Neural cell (in vitro differentiated cells): ENCODE data around the gene RCSD1. TPM values are rescaled to one million over a fixed set of nuclear protein-coding genes. Genes with fewer than 3 reads are reported as not detected.

ENCODE experiments used
- H2AFZ ChIP-seq: fragments of 200-600, 300-800 bp; sonication (generic), shearing (Covaris generic); 2 replicates; pipeline ENCODE4 v1.6.0; 2014; ENCODE audit warnings: low read depth, mild to moderate bottlenecking, antibody characterized with exemption, low read length, moderate library complexity
- H3F3A ChIP-seq: fragments of 200-600 bp; shearing (Covaris generic); 2 replicates; pipeline ENCODE4 v1.6.1; 2016; ENCODE audit warnings: mild to moderate bottlenecking, moderate library complexity, mixed read lengths, antibody characterized with exemption, low read length; ENCODE audit not compliant: insufficient read depth, poor library complexity, severe bottlenecking
- H3K27ac ChIP-seq: fragments of 200-600, 300-800 bp; sonication (generic), shearing (Covaris generic); 2 replicates; pipeline ENCODE4 v1.5.1; 2014; ENCODE audit warnings: mild to moderate bottlenecking, low read length, moderate library complexity
- H3K27me3 ChIP-seq: fragments of 300-800, 200-600 bp; sonication (generic), shearing (Covaris generic); 2 replicates; pipeline ENCODE4 v1.6.0; 2014; ENCODE audit warnings: mild to moderate bottlenecking, low read depth, low read length, moderate library complexity; ENCODE audit not compliant: insufficient read depth
- H3K36me3 ChIP-seq: fragments of 300-800, 200-600 bp; sonication (generic), shearing (Covaris generic); 2 replicates; pipeline ENCODE4 v1.5.1; 2014; ENCODE audit warnings: mild to moderate bottlenecking, antibody characterized with exemption, low read length, moderate library complexity; ENCODE audit not compliant: insufficient read depth
- H3K4me2 ChIP-seq: fragments of 300-800, 200-600 bp; sonication (generic), shearing (Covaris generic); 2 replicates; pipeline ENCODE4 v1.6.0; 2014; ENCODE audit warnings: mild to moderate bottlenecking, low read length
- H3K4me3 ChIP-seq: fragments of 300-800, 200-600 bp; sonication (generic), shearing (Covaris generic); 2 replicates; pipeline ENCODE4 v1.5.1; 2014; ENCODE audit warnings: mild to moderate bottlenecking, low read length, moderate library complexity
- H3K79me2 ChIP-seq: fragments of 200-600 bp; shearing (Covaris generic); replicated peaks from 2 replicates; pipeline ENCODE4 v1.6.0; 2014; ENCODE audit warnings: mild to moderate bottlenecking, low read length, moderate library complexity; ENCODE audit not compliant: insufficient read depth
- H3K9ac ChIP-seq: fragments of 300-800, 200-600 bp; sonication (generic), shearing (Covaris generic); 2 replicates; pipeline ENCODE4 v1.6.1; 2016; ENCODE audit warnings: mild to moderate bottlenecking, low read length, mixed read lengths
- H3K9me2 ChIP-seq: fragments of 200-600 bp; shearing (Covaris generic); 2 replicates; pipeline ENCODE4 v1.6.1; 2016; ENCODE audit warnings: mild to moderate bottlenecking, low read length, mixed read lengths; ENCODE audit not compliant: insufficient read depth
- H3K9me3 ChIP-seq: fragments of 200-600, 300-800 bp; sonication (generic), shearing (Covaris generic); 2 replicates; pipeline ENCODE4 v1.6.1; 2016; ENCODE audit warnings: mild to moderate bottlenecking, mixed run types, low read length, moderate library complexity, mixed read lengths
- H4K20me1 ChIP-seq: fragments of 200-600 bp; shearing (Covaris generic); 2 replicates; pipeline ENCODE4 v1.6.1; 2016; ENCODE audit warnings: mild to moderate bottlenecking, mixed run types; ENCODE audit not compliant: insufficient read depth
- CTCF ChIP-seq: fragments of 450-650 bp; IDR thresholded peaks from 2 replicates; pipeline ENCODE4 v1.5.1; 2014; ENCODE audit warnings: antibody characterized with exemption, mild to moderate bottlenecking, moderate library complexity; ENCODE audit not compliant: poor library complexity, severe bottlenecking
- EP300 ChIP-seq: fragments of 450-650 bp; conservative IDR thresholded peaks from 2 replicates; pipeline ENCODE4 v1.6.1; 2014; ENCODE audit warnings: antibody characterized with exemption, mild to moderate bottlenecking, moderate library complexity; ENCODE audit not compliant: poor library complexity, severe bottlenecking
- EZH2 ChIP-seq: fragments of 200-600, 300-800 bp; shearing (Covaris generic), sonication (generic); IDR thresholded peaks from 2 replicates; pipeline ENCODE4 v1.6.1; 2014; ENCODE audit warnings: antibody characterized with exemption, low read length, borderline replicate concordance, mild to moderate bottlenecking; ENCODE audit not compliant: insufficient read depth, poor library complexity, severe bottlenecking
- MXI1 ChIP-seq: fragments of 450-650 bp; conservative IDR thresholded peaks from 2 replicates; pipeline ENCODE4 v1.6.1; 2014; ENCODE audit warnings: antibody characterized with exemption, mild to moderate bottlenecking; ENCODE audit not compliant: poor library complexity, severe bottlenecking
- POLR2AphosphoS5 ChIP-seq: IDR thresholded peaks from 2 replicates; pipeline ENCODE4 v1.6.1; 2012
- RAD21 ChIP-seq: fragments of 450-650 bp; conservative IDR thresholded peaks from 2 replicates; pipeline ENCODE4 v1.6.1; 2014; ENCODE audit warnings: antibody characterized with exemption, mild to moderate bottlenecking, moderate library complexity
- SMC3 ChIP-seq: fragments of 450-650 bp; conservative IDR thresholded peaks from 2 replicates; pipeline ENCODE4 v1.6.1; 2014; ENCODE audit warnings: antibody characterized with exemption, mild to moderate bottlenecking, moderate library complexity; ENCODE audit not compliant: poor library complexity
- TAF1 ChIP-seq: IDR thresholded peaks from 2 replicates; pipeline ENCODE4 v1.6.1; 2012; ENCODE audit warnings: low read depth
- polyA plus RNA-seq: library from polyadenylated mRNA; depleted of rRNA; stranded (reverse); fragments of >200 nt; gene quantifications from 2 replicates; pipeline ENCODE4 v1.2.3, GENCODE V29; 2014
- TF ChIP-seq, protein P1 (sequence below): IDR thresholded peaks from 2 replicates; pipeline ENCODE4 v1.6.1; 2012; ENCODE audit warnings: borderline replicate concordance

The RCSD1 gene
- polyA plus RNA-seq, 1 donor from 2014 or later = not detected

- H3K27me3 ChIP-seq = no peaks in the 10 kb centered on the region
- no peak overlapping the region for H2AFZ ChIP-seq
- no peaks in the 10 kb centered on the region for H3K9me3 ChIP-seq
- H4K20me1 ChIP-seq = no peaks in the 10 kb centered on the region
- TF ChIP-seq CTCF (no peak), EZH2 (no peak), TAF1 (no peak), RAD21 (no peak), MXI1 (no peak), SMC3 (no peak), EP300 (no peak), POLR2AphosphoS5 (no peak)
- TF ChIP-seq, protein P1, sequence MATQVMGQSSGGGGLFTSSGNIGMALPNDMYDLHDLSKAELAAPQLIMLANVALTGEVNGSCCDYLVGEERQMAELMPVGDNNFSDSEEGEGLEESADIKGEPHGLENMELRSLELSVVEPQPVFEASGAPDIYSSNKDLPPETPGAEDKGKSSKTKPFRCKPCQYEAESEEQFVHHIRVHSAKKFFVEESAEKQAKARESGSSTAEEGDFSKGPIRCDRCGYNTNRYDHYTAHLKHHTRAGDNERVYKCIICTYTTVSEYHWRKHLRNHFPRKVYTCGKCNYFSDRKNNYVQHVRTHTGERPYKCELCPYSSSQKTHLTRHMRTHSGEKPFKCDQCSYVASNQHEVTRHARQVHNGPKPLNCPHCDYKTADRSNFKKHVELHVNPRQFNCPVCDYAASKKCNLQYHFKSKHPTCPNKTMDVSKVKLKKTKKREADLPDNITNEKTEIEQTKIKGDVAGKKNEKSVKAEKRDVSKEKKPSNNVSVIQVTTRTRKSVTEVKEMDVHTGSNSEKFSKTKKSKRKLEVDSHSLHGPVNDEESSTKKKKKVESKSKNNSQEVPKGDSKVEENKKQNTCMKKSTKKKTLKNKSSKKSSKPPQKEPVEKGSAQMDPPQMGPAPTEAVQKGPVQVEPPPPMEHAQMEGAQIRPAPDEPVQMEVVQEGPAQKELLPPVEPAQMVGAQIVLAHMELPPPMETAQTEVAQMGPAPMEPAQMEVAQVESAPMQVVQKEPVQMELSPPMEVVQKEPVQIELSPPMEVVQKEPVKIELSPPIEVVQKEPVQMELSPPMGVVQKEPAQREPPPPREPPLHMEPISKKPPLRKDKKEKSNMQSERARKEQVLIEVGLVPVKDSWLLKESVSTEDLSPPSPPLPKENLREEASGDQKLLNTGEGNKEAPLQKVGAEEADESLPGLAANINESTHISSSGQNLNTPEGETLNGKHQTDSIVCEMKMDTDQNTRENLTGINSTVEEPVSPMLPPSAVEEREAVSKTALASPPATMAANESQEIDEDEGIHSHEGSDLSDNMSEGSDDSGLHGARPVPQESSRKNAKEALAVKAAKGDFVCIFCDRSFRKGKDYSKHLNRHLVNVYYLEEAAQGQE = no peak
- H3K9ac ChIP-seq = no peak overlapping the region
- no peak overlapping the region for H3K27ac ChIP-seq
- H3K9me2 ChIP-seq = no peaks in the 10 kb centered on the region
- H3K4me2 ChIP-seq = peak overlapping the region; percentile 89
- H3F3A ChIP-seq = peaks cover 8% of the 10 kb centered on the region
- peak overlapping the region; percentile 92 for H3K4me3 ChIP-seq
- peaks cover 38% of the 10 kb centered on the region for H3K79me2 ChIP-seq
- no peaks in the 10 kb centered on the region for H3K36me3 ChIP-seq
These were observed 93.8 kb downstream of the RCSD1 start for GRCh38 chr1:167723707-167724323.

DNA sequence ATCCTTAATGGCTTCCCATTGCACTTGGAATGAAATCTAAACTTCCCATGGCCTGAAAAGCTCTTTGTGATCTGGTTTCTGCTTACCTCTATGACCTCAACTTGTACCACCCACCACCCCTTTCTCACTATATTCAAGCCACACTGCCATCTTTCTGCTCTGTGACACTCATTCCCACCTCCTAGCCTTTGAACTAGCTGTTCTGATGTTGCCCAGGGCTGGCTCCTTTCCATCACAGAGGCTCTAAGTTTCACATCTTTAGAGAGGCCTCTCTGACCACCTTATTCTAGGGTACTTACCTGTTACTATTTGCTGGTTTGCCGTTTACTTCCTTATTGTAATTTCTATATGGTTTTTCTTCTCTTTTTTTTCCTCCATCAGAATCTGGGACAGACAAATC is 96.0 kb downstream of the RCSD1 start:
- no peak for TF ChIP-seq TAF1
- TF ChIP-seq POLR2AphosphoS5 = no peak
- TF ChIP-seq EZH2 = no peak
- TF ChIP-seq, protein P1 = no peak
- no peak for TF ChIP-seq SMC3
- TF ChIP-seq EP300 = no peak
- TF ChIP-seq CTCF = no peak
- TF ChIP-seq RAD21 = no peak
- no peak for TF ChIP-seq MXI1
- Histone ChIP-seq H3K4me3 (no peak overlapping the region), H3K4me2 (no peak overlapping the region)

More for the DNA sequence above, 96.0 kb downstream of the RCSD1 start:
- Histone ChIP-seq H3K9me2 (no peaks in the 10 kb centered on the region), H3K27me3 (no peaks in the 10 kb centered on the region), H3K27ac (no peak overlapping the region), H3F3A (peaks cover 5% of the 10 kb centered on the region), H4K20me1 (no peaks in the 10 kb centered on the region), H3K79me2 (peaks cover 42% of the 10 kb centered on the region), H3K9me3 (no peaks in the 10 kb centered on the region), H3K36me3 (peaks cover 6% of the 10 kb centered on the region), H2AFZ (no peak overlapping the region), H3K9ac (no peak overlapping the region)
